Activated CD8-positive, alpha-beta memory T cell treated with anti-CD3 and anti-CD28 coated beads, Interleukin-2, amount 10 ng/mL, durations not matched to agents 7 days and 5 days (primary cell): ENCODE data around the gene CCL22. TPM values are rescaled to one million over a fixed set of nuclear protein-coding genes. Genes with fewer than 3 reads are reported as not detected.

Experiments used
- ATAC-seq: fragments of 150-1000 bp; cut with Tn5 transposase; one replicate; pipeline ENCODE4 v1.10.0; 2021; ENCODE audit warnings: moderate library complexity
- CTCF ChIA-PET: fragments of 350-600 bp; sonication (Branson Sonifier 250); formaldehyde crosslinking; loops from one replicate; lab custom pipeline; 2021; ENCODE audit warnings: antibody characterized with exemption; lab: Charles Lee
- DNase-seq: peaks from one replicate; pipeline ENCODE4 v3.0.0-alpha.2; 2020
- H3K27ac Mint-ChIP-seq: one replicate; pipeline ENCODE4 v1.8.0; 2021; ENCODE audit warnings: mild to moderate bottlenecking, mixed read lengths
- H3K27me3 Mint-ChIP-seq: one replicate; pipeline ENCODE4 v1.8.0; 2021; ENCODE audit warnings: mixed read lengths
- H3K36me3 Mint-ChIP-seq: one replicate; pipeline ENCODE4 v1.8.0; 2021; ENCODE audit warnings: mild to moderate bottlenecking, mixed read lengths
- H3K4me1 Mint-ChIP-seq: one replicate; pipeline ENCODE4 v1.8.0; 2021; ENCODE audit warnings: mixed read lengths
- H3K4me3 Mint-ChIP-seq: one replicate; pipeline ENCODE4 v1.8.0; 2021; ENCODE audit warnings: mild to moderate bottlenecking, moderate library complexity, mixed read lengths
- H3K9me3 Mint-ChIP-seq: one replicate; pipeline ENCODE4 v1.8.0; 2022; ENCODE audit warnings: low read depth, mixed read lengths
- total RNA-seq, 2 experiments: library from RNA; stranded (reverse); gene quantifications; one replicate each; pipeline ENCODE4 v1.2.3, GENCODE V29; 2021

The CCL22 gene
- total RNA-seq, 2 experiments from 2014 or later = 10.0 TPM; not detected in 1

DNA sequence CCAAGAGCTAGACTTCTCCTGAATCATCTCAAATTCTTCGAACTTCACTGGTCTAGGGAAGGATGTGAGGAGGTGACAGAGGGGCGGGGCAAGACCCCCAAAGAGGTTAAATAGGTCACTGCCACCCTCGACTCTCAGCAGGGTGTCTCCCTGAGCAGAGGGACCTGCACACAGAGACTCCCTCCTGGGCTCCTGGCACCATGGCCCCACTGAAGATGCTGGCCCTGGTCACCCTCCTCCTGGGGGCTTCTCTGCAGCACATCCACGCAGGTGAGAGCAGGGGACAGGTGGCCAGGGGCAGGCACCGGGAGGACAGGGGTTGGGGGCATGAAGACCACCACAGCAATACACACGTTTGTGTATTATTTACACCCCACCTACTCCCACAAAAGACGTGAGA is 55.1 kb downstream of the CCL22 start:
- Mint-ChIP-seq H3K9me3 (no peaks in the 10 kb centered on the region), H3K4me1 (peaks cover 13% of the 10 kb centered on the region), H3K36me3 (no peaks in the 10 kb centered on the region), H3K4me3 (no peak overlapping the region), H3K27me3 (peaks cover 3% of the 10 kb centered on the region), H3K27ac (no peak overlapping the region)
- DNase-seq = no peak
- no peak for ATAC-seq
- CTCF ChIA-PET = interaction anchor here (0.6 to 15.5 kb wide), 4 partner anchors 8 to 111 kb away, joined by 3 to 283 read pairs (median 5); no protein-coding TSS in a partner anchor

Other genes with a start within 250 kb of the CCL22 start
- 100 to 1,000 TPM; 118 to 124 TPM for gene PSME3IP1, start 172.7 kb upstream of the CCL22 start, total RNA-seq
- gene RSPRY1, start 172.5 kb upstream of the CCL22 start, total RNA-seq = 10 to 100 TPM; 32.6 to 33.7 TPM
- gene ARL2BP, start 113.5 kb upstream of the CCL22 start, total RNA-seq = 10 to 100 TPM; 24.9 to 30.2 TPM
- gene PLLP, start 74.1 kb upstream of the CCL22 start, total RNA-seq = not detected
- not detected for gene CX3CL1, start 13.7 kb downstream of the CCL22 start, total RNA-seq
- gene CCL17, start 46.0 kb downstream of the CCL22 start, total RNA-seq = under 1 TPM in 1 of 2 experiments, not detected in 1; 0.59 TPM
- gene CIAPIN1, start 88.6 kb downstream of the CCL22 start, total RNA-seq = 10 to 100 TPM; 46.5 to 62.5 TPM
- gene COQ9, start 88.7 kb downstream of the CCL22 start, total RNA-seq = 10 to 100 TPM; 36.8 to 43.1 TPM
- 10 to 100 TPM; 48.6 to 61.7 TPM for gene POLR2C, start 103.9 kb downstream of the CCL22 start, total RNA-seq
- 1 to 10 TPM; 3.4 to 4.7 TPM for gene DOK4, start 127.7 kb downstream of the CCL22 start, total RNA-seq
- gene CCDC102A, start 177.8 kb downstream of the CCL22 start, total RNA-seq = 10 to 100 TPM; 19.7 to 20.2 TPM
- 10 to 100 TPM; 34.4 to 47.9 TPM for gene ADGRG5, start 183.9 kb downstream of the CCL22 start, total RNA-seq